B cell (primary cell): Measurements from ENCODE around the gene RAI14. TPM values are rescaled to one million over a fixed set of nuclear protein-coding genes. Genes with fewer than 3 reads are reported as not detected.

Experiments used
- ATAC-seq: fragments of 200-7000 bp; cut with Tn5 transposase; one replicate; pipeline ENCODE4 v1.10.0; 2021; ENCODE audit warnings: low read depth, mild to moderate bottlenecking, moderate number of reproducible peaks, moderate library complexity
- CTCF ChIA-PET: fragments of 350-600 bp; sonication (Branson Sonifier 250); formaldehyde crosslinking; loops from one replicate; lab custom pipeline; 2021; ENCODE audit warnings: antibody characterized with exemption, inconsistent platforms; lab: Charles Lee
- POLR2A ChIA-PET: fragments of 350-600 bp; sonication (Branson Sonifier 250); formaldehyde crosslinking; loops from one replicate; lab custom pipeline; 2021; ENCODE audit warnings: antibody characterized with exemption; lab: Charles Lee
- DNase-seq: peaks from one replicate; pipeline ENCODE4 v3.0.0; 2013
- H2AFZ ChIP-seq: 2 replicates; pipeline ENCODE4 v1.6.1; 2012; ENCODE audit warnings: mild to moderate bottlenecking, low read depth, low read length; ENCODE audit not compliant: insufficient read depth, poor library complexity, severe bottlenecking
- H3K27ac ChIP-seq, 2 donors: 1 replicate in 1 of 2; 2 replicates in 1 of 2; pipeline ENCODE4 v1.5.1; 2012 to 2013; ENCODE audit warnings: low read length in 2 of 2, mild to moderate bottlenecking in 2 of 2, moderate library complexity in 1 of 2
- H3K27me3 ChIP-seq, 4 experiments: fragments of 200-600 bp in 1 of 4; sonication (generic) in 1 of 4; replicated peaks in 1 of 4; 1 replicate in 2 of 4; 2 replicates in 2 of 4; pipeline versions ENCODE4 v1.6.1 to v1.7.0; 2013 to 2016; ENCODE audit warnings: low read length in 3 of 4, mild to moderate bottlenecking in 2 of 4, mixed read lengths in 1 of 4, moderate library complexity in 1 of 4; ENCODE audit not compliant: insufficient read depth in 4 of 4, control insufficient read depth in 3 of 4; ENCODE audit errors: control extremely low read depth in 1 of 4
- H3K36me3 ChIP-seq, 2 experiments: replicated peaks in 1 of 2; 1 replicate in 1 of 2; 2 replicates in 1 of 2; pipeline versions ENCODE4 v1.6.1 to v1.7.1; 2013; ENCODE audit warnings: low read length in 1 of 2; ENCODE audit not compliant: insufficient read depth in 2 of 2, control insufficient read depth in 1 of 2; ENCODE audit errors: control extremely low read depth in 1 of 2, extremely low read depth in 1 of 2
- H3K4me1 ChIP-seq, 2 donors: fragments of 200-600 bp in 1 of 2; sonication (generic) in 1 of 2; 1 replicate in 1 of 2; 2 replicates in 1 of 2; pipeline versions ENCODE4 v1.5.1 to v1.6.1; 2013 to 2017; ENCODE audit warnings: low read length in 2 of 2; ENCODE audit not compliant: control insufficient read depth in 2 of 2, insufficient read depth in 2 of 2
- H3K4me2 ChIP-seq: replicated peaks from 2 replicates; pipeline ENCODE3; 2012; ENCODE audit warnings: mild to moderate bottlenecking, low read depth, low read length; ENCODE audit not compliant: poor library complexity, severe bottlenecking
- H3K4me3 ChIP-seq, 5 experiments: fragments of 200-600 bp in 1 of 5; sonication (generic) in 1 of 5; 1 replicate in 3 of 5; 2 replicates in 2 of 5; pipeline versions ENCODE4 v1.5.1 to v1.7.0; 2011 to 2016; ENCODE audit warnings: low read length in 4 of 5, mild to moderate bottlenecking in 4 of 5, low read depth in 2 of 5, control low read depth in 1 of 5, moderate library complexity in 1 of 5; ENCODE audit not compliant: insufficient read depth in 1 of 5; ENCODE audit errors: control extremely low read depth in 1 of 5, extremely low read depth in 1 of 5
- H3K79me2 ChIP-seq: fragments of 200-600 bp; sonication (generic); one replicate; pipeline ENCODE4 v1.6.0; 2016; ENCODE audit warnings: low read length; ENCODE audit not compliant: control insufficient read depth, insufficient read depth
- H3K9ac ChIP-seq: fragments of 200-600 bp; sonication (generic); 2 replicates; pipeline ENCODE4 v1.6.1; 2017; ENCODE audit warnings: mild to moderate bottlenecking, low read length, moderate library complexity
- H3K9me3 ChIP-seq, 3 donors: one replicate each; pipeline versions ENCODE4 v1.6.1 to v1.7.1; 2013; ENCODE audit warnings: low read length in 2 of 3; ENCODE audit not compliant: control insufficient read depth in 2 of 3, insufficient read depth in 1 of 3; ENCODE audit errors: control extremely low read depth in 1 of 3
- H4K20me1 ChIP-seq: 2 replicates; pipeline ENCODE4 v1.6.0; 2012; ENCODE audit warnings: mild to moderate bottlenecking, low read length; ENCODE audit not compliant: insufficient read depth, control insufficient read depth, poor library complexity, severe bottlenecking
- H3K27ac Mint-ChIP-seq: one replicate; pipeline ENCODE4 v1.8.0; 2021; ENCODE audit warnings: mixed read lengths
- H3K27me3 Mint-ChIP-seq: one replicate; pipeline ENCODE4 v1.8.0; 2021; ENCODE audit warnings: mixed read lengths
- H3K4me1 Mint-ChIP-seq: one replicate; pipeline ENCODE4 v1.8.0; 2021; ENCODE audit warnings: mixed read lengths
- H3K4me3 Mint-ChIP-seq: one replicate; pipeline ENCODE4 v1.8.0; 2021; ENCODE audit warnings: mixed read lengths
- H3K9me3 Mint-ChIP-seq: one replicate; pipeline ENCODE4 v1.8.0; 2022; ENCODE audit warnings: mixed read lengths; ENCODE audit not compliant: insufficient read depth
- EZH2 ChIP-seq: IDR thresholded peaks from 2 replicates; pipeline ENCODE4 v1.6.1; 2012; ENCODE audit warnings: borderline replicate concordance, low read depth, mild to moderate bottlenecking, moderate library complexity, low read length; ENCODE audit not compliant: insufficient read depth, poor library complexity, severe bottlenecking
- WGBS: methylation state at CpG from one replicate; pipeline ENCODE4 v1.1.5; 2013; ENCODE audit warnings: missing lambda C conversion rate; ENCODE audit not compliant: insufficient coverage; 5-methylcytosine and 5-hydroxymethylcytosine counted together
- intact Hi-C: fragments of 100-400 bp; cut with micrococcal nuclease; formaldehyde crosslinking; loops from one replicate; pipeline ENCODE4 v1.10.0; 2022
- polyA plus RNA-seq: library from polyadenylated mRNA; depleted of rRNA; stranded (reverse); fragments of >200 nt; gene quantifications from 2 replicates; pipeline ENCODE4 v1.2.3, GENCODE V29; 2012
- total RNA-seq, 2 donors: library from RNA; stranded (reverse); fragments of 120-200 nt in 1 of 2; gene quantifications; 1 replicate in 1 of 2; 2 replicates in 1 of 2; pipeline versions ENCODE4 v1.2.3 to v1.2.4, GENCODE V29; 2013 to 2022
- TF ChIP-seq, protein P1 (sequence below): fragments of 200-600 bp; IDR thresholded peaks from one replicate; pipeline ENCODE4 v1.8.0; 2022; ENCODE audit warnings: antibody characterized with exemption, mild to moderate bottlenecking

Gene RAI14
- total and polyA plus RNA-seq, 2 donors (not counting 1 experiment from before 2014, with no cell fraction given): 0.55 to 1.9 TPM

DNA sequence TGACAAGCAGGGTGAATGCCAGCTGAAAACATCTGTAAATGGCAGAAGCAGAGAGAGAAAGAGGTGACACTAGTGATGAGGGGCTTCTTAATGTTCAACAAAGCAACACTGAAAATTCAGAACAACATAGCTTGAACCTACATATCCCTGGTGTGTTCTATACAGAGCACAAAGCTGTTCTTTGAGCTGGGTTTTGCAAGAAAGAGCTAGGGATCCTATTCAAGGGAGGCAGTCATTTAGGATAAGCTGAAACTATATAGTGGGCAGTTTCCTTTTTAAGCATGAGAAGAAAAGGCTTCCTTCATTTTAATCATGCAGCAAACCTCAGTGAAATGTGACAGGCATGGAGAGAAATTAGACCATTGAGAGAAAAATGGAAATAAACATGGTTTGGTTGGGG, 45.6 kb upstream of the RAI14 start:
- Histone ChIP-seq H4K20me1 (no peaks in the 10 kb centered on the region), H3K36me3 (no peaks in the 10 kb centered on the region), H3K9ac (no peak overlapping the region), H3K4me3 (no peak overlapping the region), H3K4me1 (no peaks in the 10 kb centered on the region), H3K27ac (no peak overlapping the region), H3K4me2 (no peak overlapping the region), H2AFZ (no peak overlapping the region), H3K79me2 (no peaks in the 10 kb centered on the region), H3K27me3 (no peaks in the 10 kb centered on the region), H3K9me3 (no peaks in the 10 kb centered on the region)
- CTCF ChIA-PET: no interaction called here
- Mint-ChIP-seq H3K4me3 (no peak overlapping the region), H3K9me3 (no peaks in the 10 kb centered on the region), H3K27me3 (peaks cover 3% of the 10 kb centered on the region), H3K27ac (no peak overlapping the region), H3K4me1 (no peaks in the 10 kb centered on the region)
- POLR2A ChIA-PET: no interaction called here
- no peak for ATAC-seq
- DNase-seq: no peak
- TF ChIP-seq, protein P1, sequence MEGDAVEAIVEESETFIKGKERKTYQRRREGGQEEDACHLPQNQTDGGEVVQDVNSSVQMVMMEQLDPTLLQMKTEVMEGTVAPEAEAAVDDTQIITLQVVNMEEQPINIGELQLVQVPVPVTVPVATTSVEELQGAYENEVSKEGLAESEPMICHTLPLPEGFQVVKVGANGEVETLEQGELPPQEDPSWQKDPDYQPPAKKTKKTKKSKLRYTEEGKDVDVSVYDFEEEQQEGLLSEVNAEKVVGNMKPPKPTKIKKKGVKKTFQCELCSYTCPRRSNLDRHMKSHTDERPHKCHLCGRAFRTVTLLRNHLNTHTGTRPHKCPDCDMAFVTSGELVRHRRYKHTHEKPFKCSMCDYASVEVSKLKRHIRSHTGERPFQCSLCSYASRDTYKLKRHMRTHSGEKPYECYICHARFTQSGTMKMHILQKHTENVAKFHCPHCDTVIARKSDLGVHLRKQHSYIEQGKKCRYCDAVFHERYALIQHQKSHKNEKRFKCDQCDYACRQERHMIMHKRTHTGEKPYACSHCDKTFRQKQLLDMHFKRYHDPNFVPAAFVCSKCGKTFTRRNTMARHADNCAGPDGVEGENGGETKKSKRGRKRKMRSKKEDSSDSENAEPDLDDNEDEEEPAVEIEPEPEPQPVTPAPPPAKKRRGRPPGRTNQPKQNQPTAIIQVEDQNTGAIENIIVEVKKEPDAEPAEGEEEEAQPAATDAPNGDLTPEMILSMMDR: no peak
- TF ChIP-seq EZH2: no peak
- intact Hi-C loops: no loop called here

DNA sequence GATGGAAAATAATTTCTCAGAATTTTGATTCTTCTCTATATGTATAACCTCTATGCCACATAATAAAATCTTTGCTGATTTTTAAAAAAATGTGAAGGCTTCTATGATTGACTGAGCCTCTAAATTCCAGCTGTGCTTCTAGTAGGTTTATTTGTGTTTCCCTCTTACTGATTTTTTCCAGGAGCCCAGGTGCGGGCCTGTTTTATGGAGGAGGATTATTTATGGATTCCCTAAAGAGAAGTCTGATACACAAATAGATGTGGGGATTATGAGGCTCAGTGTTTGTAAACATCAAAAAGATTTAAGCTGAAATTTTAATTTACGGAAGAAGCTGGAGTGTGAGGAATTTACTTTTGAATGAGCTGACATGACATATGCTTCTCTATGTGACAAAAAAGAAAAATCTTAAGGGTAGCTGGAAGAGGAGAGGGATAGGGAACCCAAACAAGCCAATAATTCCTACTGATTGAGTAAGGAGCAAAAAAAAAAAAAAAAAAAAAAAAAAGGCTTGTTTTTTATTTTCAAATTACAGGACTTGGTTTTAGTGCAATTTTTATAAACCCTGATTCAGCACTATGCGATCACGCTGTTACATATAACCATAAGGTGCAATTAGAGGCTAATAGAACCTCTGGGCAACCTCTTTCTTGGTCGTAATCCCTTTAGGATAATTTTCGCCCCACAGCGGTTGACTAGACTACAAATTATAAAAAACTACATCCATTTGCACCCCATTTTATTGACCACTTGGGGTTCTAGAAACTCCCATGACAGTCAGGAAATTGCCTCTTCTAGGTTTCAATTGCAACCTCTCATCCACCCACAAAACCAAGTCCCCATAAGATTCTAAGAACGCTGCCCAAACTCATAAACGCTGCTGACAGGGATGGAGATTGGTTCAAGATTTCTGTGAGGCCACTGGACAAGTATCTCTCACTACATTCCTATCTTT, 44.4 kb upstream of the RAI14 start:
- CTCF ChIA-PET: interaction anchor here (1.0 kb wide), 1 partner anchor 286 kb away, joined by 3 read pairs; no protein-coding TSS in a partner anchor

More for the DNA sequence above, 44.4 kb upstream of the RAI14 start:
- Histone ChIP-seq H3K36me3 (no peaks in the 10 kb centered on the region), H3K4me3 (no peak overlapping the region), H3K27ac (no peak overlapping the region), H3K4me2 (no peak overlapping the region), H3K27me3 (no peaks in the 10 kb centered on the region), H3K79me2 (no peaks in the 10 kb centered on the region), H3K9me3 (no peaks in the 10 kb centered on the region), H3K9ac (no peak overlapping the region), H3K4me1 (no peaks in the 10 kb centered on the region), H4K20me1 (no peaks in the 10 kb centered on the region), H2AFZ (no peak overlapping the region)
- Mint-ChIP-seq H3K4me1 (no peaks in the 10 kb centered on the region), H3K4me3 (no peak overlapping the region), H3K27ac (no peak overlapping the region), H3K27me3 (peaks cover 3% of the 10 kb centered on the region), H3K9me3 (no peaks in the 10 kb centered on the region)
- ATAC-seq (no peak), DNase-seq (no peak)
- 100% methylated on average over 3 of the region's 9 CpGs for WGBS
- POLR2A ChIA-PET: no interaction called here
- TF ChIP-seq, protein P1: no peak
- no peak for TF ChIP-seq EZH2
- intact Hi-C loops: no loop called here
